ENCODE results near the gene IL17RE. TPM values are rescaled to one million over a fixed set of nuclear protein-coding genes. Genes with fewer than 3 reads are reported as not detected.

The IL17RE gene
- total RNA-seq, 1 experiment from 2014 or later = 1.1 TPM

- no peak for DNase-seq (ENCODE audit: low read depth)
These were observed 49.5 kb downstream of the IL17RE start, which contains the start of gene PRRT3 for GRCh38 chr3:9951962-9952805. Gene PRRT3 (minus strand): TSS chr3:9952408. CDS start chr3:9950115, 2,293 bp downstream.

- DNase-seq (ENCODE audit: low read depth) = no peak
These were observed 52.4 kb downstream of the IL17RE start for GRCh38 chr3:9955067-9955502.

GRCh38 chr3:9955611-9956352, 53.1 kb downstream of the IL17RE start:
- DNase-seq (ENCODE audit: low read depth) = peak; percentile 55

GRCh38 chr3:9957214-9957613, 54.6 kb downstream of the IL17RE start:
- no peak for DNase-seq (ENCODE audit: low read depth)

GRCh38 chr3:9965200-9965875, 62.7 kb downstream of the IL17RE start:
- no peak for DNase-seq (ENCODE audit: low read depth)

Other genes with a start within 250 kb of the IL17RE start
- gene CPNE9, start 199.0 kb upstream of the IL17RE start, total RNA-seq (2014; rRNA removed) = not detected in 2 replicates
- 16.9 and 22.2 TPM in 2 replicates for gene BRPF1, start 171.1 kb upstream of the IL17RE start, total RNA-seq (2014; rRNA removed)
- 34.6 and 41.6 TPM in 2 replicates for gene OGG1, start 152.9 kb upstream of the IL17RE start, total RNA-seq (2014; rRNA removed)
- gene CAMK1, start 132.9 kb upstream of the IL17RE start, total RNA-seq (2014; rRNA removed) = 27.6 and 31.2 TPM in 2 replicates
- gene TADA3, start 110.4 kb upstream of the IL17RE start, total RNA-seq (2014; rRNA removed) = 140 and 147 TPM in 2 replicates
- 310 and 367 TPM in 2 replicates for gene ARPC4, start 109.8 kb upstream of the IL17RE start, total RNA-seq (2014; rRNA removed)
- gene TTLL3, start 92.6 kb upstream of the IL17RE start, total RNA-seq (2014; rRNA removed) = 15.4 and 17.3 TPM in 2 replicates
- gene RPUSD3, start 58.8 kb upstream of the IL17RE start, total RNA-seq (2014; rRNA removed) = 48.0 and 60.2 TPM in 2 replicates
- gene CIDEC, start 22.6 kb upstream of the IL17RE start, total RNA-seq (2014; rRNA removed) = not detected in 2 replicates
- 54.1 and 56.5 TPM in 2 replicates for gene JAGN1, start 12.2 kb upstream of the IL17RE start, total RNA-seq (2014; rRNA removed)
- 30.1 and 42.3 TPM in 2 replicates for gene IL17RC, start 14.2 kb downstream of the IL17RE start, total RNA-seq (2014; rRNA removed)
- 9.9 and 10.4 TPM in 2 replicates for gene CRELD1, start 31.0 kb downstream of the IL17RE start, total RNA-seq (2014; rRNA removed)
- 1.4 and 2.5 TPM in 2 replicates for gene PRRT3, start 49.6 kb downstream of the IL17RE start, total RNA-seq (2014; rRNA removed)
- gene EMC3, start 84.0 kb downstream of the IL17RE start, total RNA-seq (2014; rRNA removed) = 82.7 and 126 TPM in 2 replicates
- gene FANCD2, start 123.6 kb downstream of the IL17RE start, total RNA-seq (2014; rRNA removed) = 26.3 and 32.9 TPM in 2 replicates
- not detected in 2 replicates for gene FANCD2OS, start 205.4 kb downstream of the IL17RE start, total RNA-seq (2014; rRNA removed)
- 97.1 and 113 TPM in 2 replicates for gene BRK1, start 212.8 kb downstream of the IL17RE start, total RNA-seq (2014; rRNA removed)
- gene VHL, start 238.9 kb downstream of the IL17RE start, total RNA-seq (2014; rRNA removed) = 26.9 and 28.4 TPM in 2 replicates

All from LHCN-M2 (cell line).